RWPE2 (cell line): Measurements from ENCODE around the gene ASB15.

Experiments
- ATAC-seq: fragments of 200-7000 bp; cut with Tn5 transposase; 3 replicates; pipeline ENCODE4 v1.9.1; 2021; ENCODE audit warnings: low read depth
- DNase-seq: peaks from one replicate; pipeline ENCODE4 v3.0.0-alpha.2; 2020; ENCODE audit warnings: low spot score
- H3K27ac ChIP-seq: fragments of 450-650 bp; 2 replicates; pipeline ENCODE4 v1.5.1; 2017; ENCODE audit warnings: mild to moderate bottlenecking; ENCODE audit not compliant: poor library complexity, severe bottlenecking
- H3K27me3 ChIP-seq: fragments of 250-450 bp; sonication (Bioruptor Pico); 2 replicates; pipeline ENCODE4 v1.5.1; 2021; ENCODE audit warnings: mild to moderate bottlenecking, moderate library complexity; ENCODE audit not compliant: insufficient read depth, poor library complexity, severe bottlenecking
- H3K36me3 ChIP-seq: fragments of 250-450 bp; sonication (Bioruptor Pico); 2 replicates; pipeline ENCODE4 v1.5.1; 2020; ENCODE audit warnings: low read depth, mild to moderate bottlenecking, moderate library complexity
- H3K4me1 ChIP-seq: fragments of 250-450 bp; sonication (Bioruptor Pico); 2 replicates; pipeline ENCODE4 v1.5.1; 2021; ENCODE audit warnings: mild to moderate bottlenecking, moderate library complexity; ENCODE audit not compliant: insufficient read depth, poor library complexity, severe bottlenecking
- H3K4me3 ChIP-seq: fragments of 250-450 bp; sonication (Bioruptor Pico); 2 replicates; pipeline ENCODE4 v1.5.1; 2021; ENCODE audit warnings: mild to moderate bottlenecking, moderate library complexity; ENCODE audit not compliant: severe bottlenecking
- H3K9me3 ChIP-seq: fragments of 250-450 bp; sonication (Bioruptor Pico); 2 replicates; pipeline ENCODE4 v1.5.1; 2021; ENCODE audit warnings: mild to moderate bottlenecking, moderate library complexity; ENCODE audit not compliant: severe bottlenecking
- TF ChIP-seq, protein P1 (sequence below): fragments of 450-650 bp; IDR thresholded peaks from one replicate; pipeline ENCODE4 v1.5.1; 2017; ENCODE audit warnings: mild to moderate bottlenecking, moderate library complexity; ENCODE audit not compliant: poor library complexity, severe bottlenecking

Gene ASB15

DNA sequence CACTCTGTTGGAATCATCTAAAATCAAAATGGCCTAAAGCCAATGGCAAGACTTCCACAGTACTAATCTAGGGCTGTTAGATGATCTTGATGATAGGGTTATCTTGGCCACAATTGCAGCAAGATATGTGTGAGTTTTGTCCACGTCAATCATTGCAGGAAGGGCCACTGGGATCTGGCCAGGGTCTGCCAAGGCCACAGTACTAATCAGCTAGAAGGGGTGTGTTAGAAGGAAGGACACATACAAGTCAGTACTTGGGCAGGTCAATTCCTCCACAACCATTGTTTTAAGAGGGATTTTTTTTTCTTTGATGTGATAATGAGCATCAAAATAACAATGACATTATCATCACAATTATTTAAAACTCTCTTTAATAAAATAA is 55.7 kb downstream of the ASB15 start:
- Histone ChIP-seq H3K27me3 (no peaks in the 10 kb centered on the region), H3K27ac (no peak overlapping the region), H3K9me3 (no peaks in the 10 kb centered on the region), H3K36me3 (no peaks in the 10 kb centered on the region), H3K4me3 (no peak overlapping the region), H3K4me1 (no peaks in the 10 kb centered on the region)
- TF ChIP-seq, protein P1, sequence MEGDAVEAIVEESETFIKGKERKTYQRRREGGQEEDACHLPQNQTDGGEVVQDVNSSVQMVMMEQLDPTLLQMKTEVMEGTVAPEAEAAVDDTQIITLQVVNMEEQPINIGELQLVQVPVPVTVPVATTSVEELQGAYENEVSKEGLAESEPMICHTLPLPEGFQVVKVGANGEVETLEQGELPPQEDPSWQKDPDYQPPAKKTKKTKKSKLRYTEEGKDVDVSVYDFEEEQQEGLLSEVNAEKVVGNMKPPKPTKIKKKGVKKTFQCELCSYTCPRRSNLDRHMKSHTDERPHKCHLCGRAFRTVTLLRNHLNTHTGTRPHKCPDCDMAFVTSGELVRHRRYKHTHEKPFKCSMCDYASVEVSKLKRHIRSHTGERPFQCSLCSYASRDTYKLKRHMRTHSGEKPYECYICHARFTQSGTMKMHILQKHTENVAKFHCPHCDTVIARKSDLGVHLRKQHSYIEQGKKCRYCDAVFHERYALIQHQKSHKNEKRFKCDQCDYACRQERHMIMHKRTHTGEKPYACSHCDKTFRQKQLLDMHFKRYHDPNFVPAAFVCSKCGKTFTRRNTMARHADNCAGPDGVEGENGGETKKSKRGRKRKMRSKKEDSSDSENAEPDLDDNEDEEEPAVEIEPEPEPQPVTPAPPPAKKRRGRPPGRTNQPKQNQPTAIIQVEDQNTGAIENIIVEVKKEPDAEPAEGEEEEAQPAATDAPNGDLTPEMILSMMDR, result no peak
- ATAC-seq (no peak), DNase-seq (no peak)

DNA sequence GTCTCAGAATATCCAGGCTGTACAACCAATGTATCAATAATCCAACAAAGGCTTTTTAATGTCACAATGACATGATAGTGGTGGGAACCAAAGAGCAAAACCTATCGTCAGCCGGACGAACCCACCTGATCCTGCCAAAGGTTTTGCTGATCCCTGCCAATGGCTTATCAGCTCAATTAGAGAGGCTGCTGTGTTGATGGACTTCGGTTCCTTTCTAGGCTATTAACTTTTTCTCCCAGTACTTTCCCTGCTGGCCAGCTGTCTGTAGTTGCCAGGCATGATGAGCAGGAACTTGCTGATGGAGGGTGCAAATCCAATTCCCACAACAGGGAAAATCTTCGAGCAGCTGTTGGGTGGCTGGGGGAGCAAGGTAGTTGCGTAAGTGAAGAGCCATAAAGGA is 56.4 kb downstream of the ASB15 start:
- no peaks in the 10 kb centered on the region for H3K27me3 ChIP-seq
- no peaks in the 10 kb centered on the region for H3K9me3 ChIP-seq
- H3K4me3 ChIP-seq, result no peak overlapping the region
- no peak overlapping the region for H3K27ac ChIP-seq
- no peaks in the 10 kb centered on the region for H3K36me3 ChIP-seq
- no peak for ATAC-seq
- TF ChIP-seq, protein P1, result no peak
- no peaks in the 10 kb centered on the region for H3K4me1 ChIP-seq
- no peak for DNase-seq

DNA sequence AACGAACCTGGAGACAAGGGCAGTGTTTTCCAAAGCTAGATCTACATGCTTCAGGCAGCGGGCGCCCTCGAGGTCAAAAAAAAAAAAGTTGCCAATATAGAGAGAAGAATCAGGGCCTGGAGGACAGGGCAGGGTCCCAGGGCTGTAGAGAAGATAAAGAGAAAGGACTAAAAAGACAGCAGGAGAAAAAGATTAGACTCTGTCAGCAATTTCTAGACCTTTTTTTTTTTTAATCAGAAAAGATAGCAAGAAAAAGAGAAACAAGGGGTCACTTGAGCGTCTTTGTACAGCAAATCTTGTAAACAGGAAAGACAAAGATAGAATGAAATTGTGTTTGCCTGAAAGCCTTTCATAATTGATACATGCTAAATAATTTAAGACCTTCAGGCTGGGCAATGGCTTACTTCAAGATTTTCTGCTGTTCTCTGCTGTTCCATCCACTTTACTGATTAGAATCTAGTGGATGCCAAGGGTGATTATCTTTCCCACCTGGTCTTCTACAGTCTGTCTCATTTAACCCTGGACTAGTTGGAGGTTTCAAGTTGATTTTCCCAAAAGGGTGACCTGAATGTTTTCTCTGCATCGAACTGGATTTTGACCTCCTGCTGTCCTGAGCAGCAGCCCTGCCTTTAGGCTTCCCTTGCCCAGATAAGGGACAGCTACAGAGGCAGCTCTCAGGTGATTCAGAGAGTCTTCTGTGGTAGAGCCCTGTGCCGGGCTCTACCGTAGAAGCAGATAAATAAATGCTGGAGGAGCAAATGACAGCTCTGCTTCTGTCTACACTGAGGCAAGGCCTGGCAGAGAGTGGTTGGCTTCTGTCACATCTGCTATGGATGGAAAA is 59.1 kb downstream of the ASB15 start:
- TF ChIP-seq, protein P1, result no peak
- Histone ChIP-seq H3K27me3 (no peaks in the 10 kb centered on the region), H3K4me1 (no peaks in the 10 kb centered on the region), H3K9me3 (no peaks in the 10 kb centered on the region), H3K4me3 (no peak overlapping the region), H3K27ac (no peak overlapping the region), H3K36me3 (no peaks in the 10 kb centered on the region)
- DNase-seq (no peak), ATAC-seq (no peak)

DNA sequence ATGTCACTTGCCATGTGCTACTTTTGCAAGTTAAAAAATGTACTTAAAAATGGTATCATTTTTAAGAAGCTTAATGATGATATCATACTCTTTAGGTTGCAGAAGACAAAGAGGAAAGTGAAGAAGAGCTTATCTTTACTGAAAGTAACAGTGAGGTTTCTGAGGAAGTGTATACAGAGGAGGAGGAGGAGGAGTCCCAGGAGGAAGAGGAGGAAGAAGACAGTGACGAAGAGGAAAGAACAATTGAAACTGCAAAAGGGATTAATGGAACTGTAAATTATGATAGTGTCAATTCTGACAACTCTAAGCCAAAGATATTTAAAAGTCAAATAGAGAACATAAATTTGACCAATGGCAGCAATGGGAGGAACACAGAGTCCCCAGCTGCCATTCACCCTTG is 60.1 kb downstream of the ASB15 start:
- DNase-seq (no peak), ATAC-seq (no peak)
- Histone ChIP-seq H3K9me3 (no peaks in the 10 kb centered on the region), H3K27ac (no peak overlapping the region), H3K36me3 (no peaks in the 10 kb centered on the region), H3K27me3 (no peaks in the 10 kb centered on the region), H3K4me3 (no peak overlapping the region), H3K4me1 (no peaks in the 10 kb centered on the region)
- TF ChIP-seq, protein P1, result no peak

DNA sequence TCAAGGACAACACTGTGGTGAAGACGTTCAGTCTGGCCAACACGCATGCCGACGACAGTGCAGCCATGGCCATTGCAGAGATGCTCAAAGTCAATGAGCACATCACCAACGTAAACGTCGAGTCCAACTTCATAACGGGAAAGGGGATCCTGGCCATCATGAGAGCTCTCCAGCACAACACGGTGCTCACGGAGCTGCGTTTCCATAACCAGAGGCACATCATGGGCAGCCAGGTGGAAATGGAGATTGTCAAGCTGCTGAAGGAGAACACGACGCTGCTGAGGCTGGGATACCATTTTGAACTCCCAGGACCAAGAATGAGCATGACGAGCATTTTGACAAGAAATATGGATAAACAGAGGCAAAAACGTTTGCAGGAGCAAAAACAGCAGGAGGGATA is 60.7 kb downstream of the ASB15 start:
- no peak for ATAC-seq
- DNase-seq, result no peak

More for the DNA sequence above, 60.7 kb downstream of the ASB15 start:
- no peak overlapping the region for H3K27ac ChIP-seq
- no peaks in the 10 kb centered on the region for H3K27me3 ChIP-seq
- H3K4me3 ChIP-seq, result no peak overlapping the region
- no peaks in the 10 kb centered on the region for H3K9me3 ChIP-seq
- H3K36me3 ChIP-seq, result no peaks in the 10 kb centered on the region
- no peaks in the 10 kb centered on the region for H3K4me1 ChIP-seq
- TF ChIP-seq, protein P1, result no peak
